Trophoblast cell (in vitro differentiated cells and primary cell): ENCODE results near the gene MRPS9.

ENCODE experiments used
- DNase-seq, 2 donors: peaks; one replicate each; pipeline ENCODE4 v3.0.0-alpha.2; 2016
- H2AFZ ChIP-seq: 2 replicates; pipeline ENCODE4 v1.6.1; 2013; ENCODE audit warnings: low read length, moderate library complexity, mild to moderate bottlenecking; ENCODE audit not compliant: insufficient read depth, poor library complexity
- H2AK5ac ChIP-seq: 2 replicates; pipeline ENCODE4 v1.6.1; 2013; ENCODE audit warnings: mild to moderate bottlenecking, low read length
- H2BK120ac ChIP-seq: 2 replicates; pipeline ENCODE4 v1.6.1; 2013; ENCODE audit warnings: low read length, mild to moderate bottlenecking, moderate library complexity; ENCODE audit not compliant: insufficient read depth, poor library complexity
- H2BK12ac ChIP-seq: 2 replicates; pipeline ENCODE4 v1.6.1; 2013; ENCODE audit warnings: mild to moderate bottlenecking, low read length, moderate library complexity
- H2BK5ac ChIP-seq: 2 replicates; pipeline ENCODE4 v1.6.1; 2013; ENCODE audit warnings: low read length, low read depth, moderate library complexity, mild to moderate bottlenecking; ENCODE audit not compliant: poor library complexity
- H3K14ac ChIP-seq: 2 replicates; pipeline ENCODE4 v1.6.1; 2013; ENCODE audit warnings: mild to moderate bottlenecking, low read length
- H3K18ac ChIP-seq: 2 replicates; pipeline ENCODE4 v1.6.1; 2013; ENCODE audit warnings: mild to moderate bottlenecking, low read length
- H3K23ac ChIP-seq: 2 replicates; pipeline ENCODE4 v1.6.1; 2013; ENCODE audit warnings: low read length
- H3K27ac ChIP-seq: 2 replicates; pipeline ENCODE4 v1.5.1; 2013; ENCODE audit warnings: low read depth, mild to moderate bottlenecking, inconsistent platforms, low read length, moderate library complexity
- H3K27me3 ChIP-seq: 2 replicates; pipeline ENCODE4 v1.6.1; 2013; ENCODE audit warnings: inconsistent platforms, mild to moderate bottlenecking, low read length, moderate library complexity; ENCODE audit not compliant: insufficient read depth
- H3K36me3 ChIP-seq, 2 experiments: 1 replicate in 1 of 2; 2 replicates in 1 of 2; pipeline ENCODE4 v1.6.1; 2013; ENCODE audit warnings: low read length in 2 of 2, mild to moderate bottlenecking in 2 of 2, moderate library complexity in 1 of 2; ENCODE audit not compliant: insufficient read depth in 2 of 2, control insufficient read depth in 1 of 2
- H3K4ac ChIP-seq: 2 replicates; pipeline ENCODE4 v1.6.1; 2013; ENCODE audit warnings: low read depth, mild to moderate bottlenecking, low read length, moderate library complexity
- H3K4me1 ChIP-seq, 2 experiments: 1 replicate in 1 of 2; 2 replicates in 1 of 2; pipeline ENCODE4 v1.6.1; 2013; ENCODE audit warnings: low read length in 2 of 2, mild to moderate bottlenecking in 2 of 2, moderate library complexity in 1 of 2; ENCODE audit not compliant: insufficient read depth in 2 of 2, control insufficient read depth in 1 of 2
- H3K4me2 ChIP-seq: 2 replicates; pipeline ENCODE4 v1.6.1; 2013; ENCODE audit warnings: inconsistent platforms, mild to moderate bottlenecking, low read length, moderate library complexity
- H3K4me3 ChIP-seq: 2 replicates; pipeline ENCODE4 v1.5.1; 2013; ENCODE audit warnings: mild to moderate bottlenecking, low read depth, low read length, inconsistent platforms
- H3K79me1 ChIP-seq: one replicate; pipeline ENCODE4 v1.6.1; 2013; ENCODE audit warnings: low read length
- H3K79me2 ChIP-seq: 2 replicates; pipeline ENCODE4 v1.6.1; 2013; ENCODE audit warnings: low read length, mild to moderate bottlenecking; ENCODE audit not compliant: control insufficient read depth, insufficient read depth, poor library complexity
- H3K9ac ChIP-seq: 2 replicates; pipeline ENCODE4 v1.6.1; 2013; ENCODE audit warnings: mild to moderate bottlenecking, low read length
- H3K9me3 ChIP-seq: 2 replicates; pipeline ENCODE4 v1.6.1; 2013; ENCODE audit warnings: low read depth, mild to moderate bottlenecking, control low read depth, inconsistent platforms, low read length; ENCODE audit not compliant: insufficient read depth
- H4K12ac ChIP-seq: 2 replicates; pipeline ENCODE4 v1.6.1; 2013; ENCODE audit warnings: low read depth, mild to moderate bottlenecking, low read length, moderate library complexity
- H4K8ac ChIP-seq: 2 replicates; pipeline ENCODE4 v1.6.1; 2013; ENCODE audit warnings: low read depth, mild to moderate bottlenecking, low read length, moderate library complexity
- H4K91ac ChIP-seq: one replicate; pipeline ENCODE4 v1.6.1; 2013; ENCODE audit warnings: low read depth, mild to moderate bottlenecking, low read length, moderate library complexity
- WGBS: extraction: QIAGEN DNeasy Blood & Tissue Kit; methylation state at CpG from one replicate; pipeline ENCODE4 v1.1.7; 2013; ENCODE audit warnings: missing lambda C conversion rate; ENCODE audit not compliant: insufficient read length, insufficient coverage; ENCODE audit errors: extremely low coverage; 5-methylcytosine and 5-hydroxymethylcytosine counted together

The MRPS9 gene

DNA sequence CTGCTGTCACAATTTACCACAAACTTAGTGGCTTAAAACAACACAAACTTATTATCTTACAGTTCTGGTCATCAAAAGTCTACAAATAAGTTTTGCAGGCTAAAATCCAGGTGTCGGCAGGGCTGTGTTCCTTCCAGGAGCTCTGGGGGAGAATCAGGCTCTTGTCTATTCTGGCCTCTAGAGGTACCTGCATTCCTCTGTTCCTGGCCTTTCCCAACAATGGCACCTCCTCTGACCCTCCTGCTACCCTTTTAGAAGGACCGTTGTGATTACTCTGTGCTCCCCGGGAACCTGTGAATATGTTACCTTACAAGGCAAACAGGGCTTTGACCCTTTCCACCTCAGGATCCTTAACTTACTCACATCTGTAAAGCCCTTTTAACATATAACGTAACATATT, 98.5 kb downstream of the MRPS9 start:
- WGBS, result no CpG with 5 or more reads among the region's 4 CpGs
- H3K18ac ChIP-seq, result no peak overlapping the region
- H3K79me2 ChIP-seq, result no peaks in the 10 kb centered on the region

GRCh38 chr2:105138643-105139042, 100.8 kb downstream of the MRPS9 start:
- H2BK12ac ChIP-seq, result no peak overlapping the region
- no peak overlapping the region for H2AFZ ChIP-seq
- H4K91ac ChIP-seq, result no peak overlapping the region
- no peak overlapping the region for H3K27ac ChIP-seq
- no CpG with 5 or more reads among the region's 5 CpGs for WGBS
- peaks cover 0 to 3% of the 10 kb centered on the region in 2 experiments for H3K4me1 ChIP-seq
- no peak overlapping the region for H2AK5ac ChIP-seq
- no peaks in the 10 kb centered on the region for H3K9me3 ChIP-seq
- H3K79me2 ChIP-seq, result no peaks in the 10 kb centered on the region
- H4K12ac ChIP-seq, result no peak overlapping the region
- no peak overlapping the region for H2BK120ac ChIP-seq
- no peak overlapping the region for H4K8ac ChIP-seq
- H3K4me3 ChIP-seq, result no peak overlapping the region
- H3K27me3 ChIP-seq, result peaks cover 5% of the 10 kb centered on the region
- no peaks in the 10 kb centered on the region for H3K79me1 ChIP-seq
- no peak overlapping the region for H3K4me2 ChIP-seq
- H3K23ac ChIP-seq, result no peak overlapping the region
- H3K14ac ChIP-seq, result no peak overlapping the region
- no peak overlapping the region for H2BK5ac ChIP-seq
- no peaks in the 10 kb centered on the region for H3K36me3 ChIP-seq
- no peak overlapping the region for H3K4ac ChIP-seq
- H3K18ac ChIP-seq, result no peak overlapping the region
- no peak for DNase-seq
- no peak overlapping the region for H3K9ac ChIP-seq

More for the DNA sequence above, 98.5 kb downstream of the MRPS9 start:
- no peak overlapping the region for H3K9ac ChIP-seq
- H4K91ac ChIP-seq, result no peak overlapping the region
- no peak overlapping the region for H2BK5ac ChIP-seq
- no peak overlapping the region for H3K14ac ChIP-seq
- DNase-seq, result no peak
- no peaks in the 10 kb centered on the region for H3K79me1 ChIP-seq
- H4K12ac ChIP-seq, result no peak overlapping the region
- no peak overlapping the region for H2BK12ac ChIP-seq
- no peak overlapping the region for H3K27ac ChIP-seq
- H3K23ac ChIP-seq, result no peak overlapping the region
- no peak overlapping the region for H3K4me2 ChIP-seq
- H2AK5ac ChIP-seq, result no peak overlapping the region
- no peak overlapping the region for H2BK120ac ChIP-seq
- H3K4ac ChIP-seq, result no peak overlapping the region
- no peak overlapping the region for H4K8ac ChIP-seq
- H3K4me3 ChIP-seq, result no peak overlapping the region
- no peaks in the 10 kb centered on the region for H3K27me3 ChIP-seq
- H2AFZ ChIP-seq, result no peak overlapping the region
- H3K36me3 ChIP-seq, result no peaks in the 10 kb centered on the region
- H3K4me1 ChIP-seq, result no peaks in the 10 kb centered on the region
- no peaks in the 10 kb centered on the region for H3K9me3 ChIP-seq

- Histone ChIP-seq H4K8ac (no peak overlapping the region), H3K36me3 (no peaks in the 10 kb centered on the region), H2AK5ac (no peak overlapping the region), H3K27ac (no peak overlapping the region), H3K9me3 (no peaks in the 10 kb centered on the region), H4K12ac (no peak overlapping the region), H3K4ac (no peak overlapping the region), H3K4me3 (no peak overlapping the region), H2AFZ (no peak overlapping the region), H2BK5ac (no peak overlapping the region), H3K27me3 (peaks cover 16% of the 10 kb centered on the region), H3K18ac (no peak overlapping the region), H3K14ac (no peak overlapping the region), H3K4me2 (no peak overlapping the region), H2BK12ac (no peak overlapping the region), H4K91ac (no peak overlapping the region), H3K23ac (no peak overlapping the region), H3K9ac (no peak overlapping the region), H3K79me2 (no peaks in the 10 kb centered on the region), H2BK120ac (no peak overlapping the region), H3K4me1 (peaks cover 3 to 6% of the 10 kb centered on the region in 2 experiments), H3K79me1 (peaks cover 1% of the 10 kb centered on the region)
- WGBS, result no CpG with 5 or more reads among the region's 6 CpGs
- no peak for DNase-seq
Observed at GRCh38 chr2:105139556-105140239, 101.8 kb downstream of the MRPS9 start.

- H3K27me3 ChIP-seq, result peaks cover 18% of the 10 kb centered on the region
- no peak overlapping the region for H2AFZ ChIP-seq
- no peak overlapping the region for H2AK5ac ChIP-seq
- no peak overlapping the region for H3K4me3 ChIP-seq
- no peak overlapping the region for H2BK5ac ChIP-seq
- H3K9ac ChIP-seq, result no peak overlapping the region
- no peak overlapping the region for H3K4me2 ChIP-seq
- H3K23ac ChIP-seq, result no peak overlapping the region
- WGBS, result no CpG with 5 or more reads among the region's 1 CpG
- no peak overlapping the region for H4K91ac ChIP-seq
- H3K4ac ChIP-seq, result no peak overlapping the region
- H3K79me1 ChIP-seq, result peaks cover 1% of the 10 kb centered on the region
- H3K18ac ChIP-seq, result no peak overlapping the region
- H2BK12ac ChIP-seq, result no peak overlapping the region
- H4K8ac ChIP-seq, result no peak overlapping the region
- peaks cover 3 to 6% of the 10 kb centered on the region in 2 experiments for H3K4me1 ChIP-seq
- H3K9me3 ChIP-seq, result no peaks in the 10 kb centered on the region
- no peak overlapping the region for H2BK120ac ChIP-seq
- no peak overlapping the region for H3K14ac ChIP-seq
- H3K27ac ChIP-seq, result no peak overlapping the region
- H3K79me2 ChIP-seq, result no peaks in the 10 kb centered on the region
- no peak for DNase-seq
- no peak overlapping the region for H4K12ac ChIP-seq
- H3K36me3 ChIP-seq, result no peaks in the 10 kb centered on the region
Observed at GRCh38 chr2:105140240-105140568, 102.3 kb downstream of the MRPS9 start.
